Neuronal stem cell (in vitro differentiated cells): ENCODE measurements around the gene KATNAL1. TPM values are rescaled to one million over a fixed set of nuclear protein-coding genes. Genes with fewer than 3 reads are reported as not detected.

Experiments used
- DNase-seq: peaks from one replicate; pipeline ENCODE4 v3.0.0-alpha.2; 2013; ENCODE audit warnings: low spot score
- H2AFZ ChIP-seq: one replicate; pipeline ENCODE4 v1.6.1; 2013; ENCODE audit warnings: mild to moderate bottlenecking, low read length, inconsistent platforms
- H2AK5ac ChIP-seq: 2 replicates; pipeline ENCODE4 v1.6.1; 2013; ENCODE audit warnings: low read depth, mild to moderate bottlenecking, inconsistent platforms, low read length, moderate library complexity, mixed read lengths
- H2BK120ac ChIP-seq: 2 replicates; pipeline ENCODE4 v1.6.1; 2013; ENCODE audit warnings: low read depth, mild to moderate bottlenecking, inconsistent platforms, low read length, moderate library complexity, mixed read lengths
- H2BK12ac ChIP-seq: one replicate; pipeline ENCODE4 v1.6.1; 2013; ENCODE audit warnings: low read length, inconsistent platforms
- H2BK15ac ChIP-seq: 2 replicates; pipeline ENCODE4 v1.6.1; 2013; ENCODE audit warnings: mild to moderate bottlenecking, low read length, inconsistent platforms, mixed read lengths
- H2BK5ac ChIP-seq: one replicate; pipeline ENCODE4 v1.6.1; 2013; ENCODE audit warnings: inconsistent platforms, mild to moderate bottlenecking, low read length, moderate library complexity
- H3K14ac ChIP-seq: one replicate; pipeline ENCODE4 v1.6.1; 2013; ENCODE audit warnings: low read length, inconsistent platforms
- H3K18ac ChIP-seq: 2 replicates; pipeline ENCODE4 v1.6.1; 2013; ENCODE audit warnings: low read length, inconsistent platforms
- H3K23ac ChIP-seq: 2 replicates; pipeline ENCODE4 v1.6.1; 2013; ENCODE audit warnings: low read depth, mild to moderate bottlenecking, mixed read lengths, low read length, inconsistent platforms; ENCODE audit not compliant: poor library complexity
- H3K27ac ChIP-seq: replicated peaks from 3 replicates; pipeline ENCODE4 v1.5.1; 2013; ENCODE audit warnings: low read length, inconsistent platforms
- H3K27me3 ChIP-seq, 3 experiments: 2 replicates each; pipeline ENCODE4 v1.6.1; 2013; ENCODE audit warnings: low read length in 3 of 3, mild to moderate bottlenecking in 2 of 3, inconsistent platforms in 1 of 3, low read depth in 1 of 3, mixed read lengths in 1 of 3, moderate library complexity in 1 of 3; ENCODE audit not compliant: control insufficient read depth in 3 of 3, insufficient read depth in 3 of 3
- H3K36me3 ChIP-seq, 2 donors: replicated peaks in 1 of 2; 2 replicates each; pipeline ENCODE4 v1.6.1; 2013; ENCODE audit warnings: low read length in 2 of 2; ENCODE audit not compliant: control insufficient read depth in 2 of 2, insufficient read depth in 2 of 2
- H3K4ac ChIP-seq: 2 replicates; pipeline ENCODE4 v1.6.1; 2013; ENCODE audit warnings: inconsistent platforms, mild to moderate bottlenecking, low read length, moderate library complexity
- H3K4me1 ChIP-seq, 2 donors: 1 replicate in 1 of 2; 2 replicates in 1 of 2; pipeline ENCODE4 v1.6.1; 2013; ENCODE audit warnings: low read length in 2 of 2, low read depth in 1 of 2; ENCODE audit not compliant: control insufficient read depth in 2 of 2, insufficient read depth in 1 of 2
- H3K4me2 ChIP-seq: one replicate; pipeline ENCODE4 v1.6.1; 2013; ENCODE audit warnings: mild to moderate bottlenecking, low read length, inconsistent platforms; ENCODE audit not compliant: insufficient read depth, poor library complexity, severe bottlenecking
- H3K4me3 ChIP-seq, 2 donors: 2 replicates each; pipeline ENCODE4 v1.5.1; 2013; ENCODE audit warnings: low read length in 2 of 2, mild to moderate bottlenecking in 2 of 2, inconsistent platforms in 1 of 2, moderate library complexity in 1 of 2
- H3K79me1 ChIP-seq: one replicate; pipeline ENCODE4 v1.6.1; 2013; ENCODE audit warnings: low read depth, mild to moderate bottlenecking, inconsistent platforms, low read length, moderate library complexity
- H3K9ac ChIP-seq: one replicate; pipeline ENCODE4 v1.6.1; 2013; ENCODE audit warnings: mild to moderate bottlenecking, low read depth, low read length, inconsistent platforms; ENCODE audit not compliant: poor library complexity
- H3K9me3 ChIP-seq, 2 donors: replicated peaks in 1 of 2; 2 replicates each; pipeline versions ENCODE3 to v1.6.1; 2013; ENCODE audit warnings: low read length in 2 of 2, mild to moderate bottlenecking in 2 of 2, inconsistent platforms in 1 of 2, low read depth in 1 of 2, mixed read lengths in 1 of 2, moderate library complexity in 1 of 2; ENCODE audit not compliant: control insufficient read depth in 2 of 2, insufficient read depth in 1 of 2
- H4K8ac ChIP-seq: one replicate; pipeline ENCODE4 v1.6.1; 2013; ENCODE audit warnings: low read depth, mild to moderate bottlenecking, inconsistent platforms, low read length, moderate library complexity
- H4K91ac ChIP-seq: one replicate; pipeline ENCODE4 v1.6.1; 2013; ENCODE audit warnings: low read length, low read depth, mild to moderate bottlenecking, inconsistent platforms; ENCODE audit not compliant: poor library complexity
- WGBS, 2 donors: extraction: QIAGEN DNeasy Blood & Tissue Kit; methylation state at CpG; one replicate each; pipeline ENCODE4 v1.1.7; 2013; ENCODE audit warnings: missing lambda C conversion rate in 2 of 2, mixed read lengths in 1 of 2; ENCODE audit not compliant: insufficient read length in 2 of 2, insufficient replicate concordance in 1 of 2; ENCODE audit errors: extremely low coverage in 2 of 2; 5-methylcytosine and 5-hydroxymethylcytosine counted together
- polyA plus RNA-seq, 2 experiments: library from polyadenylated mRNA; stranded (reverse); fragments of 200-250 nt; gene quantifications; one replicate each; pipeline ENCODE4 v1.2.3, GENCODE V29; 2013

KATNAL1 gene
- 5.1 TPM for polyA plus RNA-seq (2013, experiment 1 of 2)
- 5.1 TPM for polyA plus RNA-seq (2013, experiment 2 of 2)

GRCh38 chr13:30307194-30307970, at the start of gene KATNAL1:
Gene KATNAL1 (minus strand): TSS chr13:30307551. CDS start chr13:30283777, 23,774 bp downstream.
- Histone ChIP-seq H3K27ac (peak within 1 kb of the TSS; percentile 73), H3K9ac (peak within 1 kb of the TSS; percentile 98), H3K14ac (peak within 1 kb of the TSS; percentile 97), H2BK15ac (peak within 1 kb of the TSS; percentile 71), H3K4me2 (peak within 1 kb of the TSS; percentile 84), H3K18ac (peak within 1 kb of the TSS; percentile 98), H3K27me3 (no peaks in the 10 kb centered on the region), H2AK5ac (no peak within 1 kb of the TSS), H4K91ac (no peak within 1 kb of the TSS), H3K4me1 (peaks cover 5 to 10% of the 10 kb centered on the region in 2 donors), H3K9me3 (no peaks in the 10 kb centered on the region), H2BK5ac (peak within 1 kb of the TSS; percentile 95), H3K4ac (no peak within 1 kb of the TSS), H2BK12ac (peak within 1 kb of the TSS; percentile 53), H3K4me3 (peak within 1 kb of the TSS; percentile 72 to 100), H3K79me1 (no peaks in the 10 kb centered on the region), H2BK120ac (no peak within 1 kb of the TSS), H4K8ac (peak within 1 kb of the TSS; percentile 92), H2AFZ (peak within 1 kb of the TSS; percentile 100), H3K36me3 (peaks cover 0 to 3% of the 10 kb centered on the region in 2 donors), H3K23ac (peak within 1 kb of the TSS; percentile 90)
- WGBS, 2 donors: no CpG with 5 or more reads among the region's 71 CpGs
- DNase-seq: peak; percentile 82

GRCh38 chr13:30355839-30356238, 48.5 kb upstream of the KATNAL1 start:
- H3K23ac ChIP-seq: no peak overlapping the region
- H4K8ac ChIP-seq: no peak overlapping the region
- no peaks in the 10 kb centered on the region for H3K79me1 ChIP-seq
- peak overlapping the region; percentile 27 for H3K18ac ChIP-seq
- peaks cover 0 to 7% of the 10 kb centered on the region in 2 donors for H3K9me3 ChIP-seq
- H2BK5ac ChIP-seq: no peak overlapping the region
- no CpG with 5 or more reads among the region's 6 CpGs for WGBS, 2 donors
- no peak for DNase-seq
- H3K9ac ChIP-seq: no peak overlapping the region
- no peak overlapping the region for H2BK12ac ChIP-seq
- H3K27me3 ChIP-seq: peaks cover 0 to 7% (median 0%) of the 10 kb centered on the region in 3 experiments
- no peak overlapping the region for H2BK15ac ChIP-seq
- no peak overlapping the region for H3K14ac ChIP-seq
- no peaks in the 10 kb centered on the region for H3K36me3 ChIP-seq
- peaks cover 0 to 1% of the 10 kb centered on the region in 2 donors for H3K4me1 ChIP-seq
- H3K27ac ChIP-seq: no peak overlapping the region
- no peak overlapping the region for H2AK5ac ChIP-seq
- H4K91ac ChIP-seq: no peak overlapping the region
- no peak overlapping the region for H3K4me2 ChIP-seq
- no peak overlapping the region for H3K4me3 ChIP-seq
- H2AFZ ChIP-seq: peak overlapping the region; percentile 10
- H2BK120ac ChIP-seq: no peak overlapping the region
- no peak overlapping the region for H3K4ac ChIP-seq

GRCh38 chr13:30355384-30355699, 48.0 kb upstream of the KATNAL1 start:
- H3K9ac ChIP-seq: peak overlapping the region; percentile 51
- H2AFZ ChIP-seq: no peak overlapping the region
- H3K79me1 ChIP-seq: no peaks in the 10 kb centered on the region
- H3K4me2 ChIP-seq: no peak overlapping the region
- H3K27ac ChIP-seq: no peak overlapping the region
- H3K9me3 ChIP-seq: peaks cover 0 to 7% of the 10 kb centered on the region in 2 donors
- no peak overlapping the region for H4K91ac ChIP-seq
- no peak overlapping the region for H2BK5ac ChIP-seq
- H4K8ac ChIP-seq: no peak overlapping the region
- H3K4ac ChIP-seq: no peak overlapping the region
- no CpG with 5 or more reads among the region's 7 CpGs for WGBS, 2 donors
- no peak overlapping the region for H3K14ac ChIP-seq
- no peak overlapping the region for H3K23ac ChIP-seq
- no peak overlapping the region for H3K18ac ChIP-seq
- peaks cover 0 to 7% (median 0%) of the 10 kb centered on the region in 3 experiments for H3K27me3 ChIP-seq
- no peak overlapping the region for H2BK15ac ChIP-seq
- H2AK5ac ChIP-seq: no peak overlapping the region
- H3K36me3 ChIP-seq: no peaks in the 10 kb centered on the region
- no peak overlapping the region for H2BK12ac ChIP-seq
- H3K4me3 ChIP-seq: no peak overlapping the region
- DNase-seq: no peak
- no peak overlapping the region for H2BK120ac ChIP-seq
- peaks cover 0 to 1% of the 10 kb centered on the region in 2 donors for H3K4me1 ChIP-seq

- Histone ChIP-seq H4K91ac (no peak overlapping the region), H2BK15ac (no peak overlapping the region), H3K18ac (peak overlapping the region; percentile 55), H2AK5ac (no peak overlapping the region), H3K9me3 (peaks cover 0 to 7% of the 10 kb centered on the region in 2 donors), H3K4me2 (no peak overlapping the region), H4K8ac (no peak overlapping the region), H3K4ac (no peak overlapping the region), H2BK5ac (no peak overlapping the region), H3K23ac (no peak overlapping the region), H3K4me3 (no peak overlapping the region), H3K27ac (no peak overlapping the region), H2BK12ac (no peak overlapping the region), H3K27me3 (peaks cover 0 to 5% (median 0%) of the 10 kb centered on the region in 3 experiments), H3K4me1 (peaks cover 0 to 1% of the 10 kb centered on the region in 2 donors), H3K14ac (peak overlapping the region; percentile 17), H3K79me1 (no peaks in the 10 kb centered on the region), H3K9ac (peak overlapping the region; percentile 51), H2BK120ac (no peak overlapping the region), H3K36me3 (no peaks in the 10 kb centered on the region), H2AFZ (no peak overlapping the region)
- no peak for DNase-seq
- WGBS, 2 donors: no CpG with 5 or more reads among the region's 17 CpGs
Observed at GRCh38 chr13:30354493-30355383, 47.4 kb upstream of the KATNAL1 start.
